Stimulated activated CD4-positive, alpha-beta T cell treated with anti-CD3 and anti-CD28 coated beads, Interleukin-15, amount 100 ng/mL, for 24 hours (primary cell): Measurements from ENCODE around the gene ACSM2B.
"Not testable (repeated sequence)": the region's sequence is repeated elsewhere in the genome, so short reads cannot be mapped to it uniquely, and the experiment has no call there.

Experiments
- DNase-seq: peaks from one replicate; pipeline ENCODE4 v3.0.0-alpha.2; 2020

ACSM2B gene

GRCh38 chr16:20576145-20576544 lies at the start of gene ACSM2B:
ACSM2B (minus strand) TSS chr16:20576367; CDS start chr16:20564845, 11,522 bp downstream.
- not testable (repeated sequence) for DNase-seq

- DNase-seq: no peak
Observed at GRCh38 chr16:20624882-20625807, 49.0 kb upstream of the ACSM2B start.

- DNase-seq: no peak
Observed at GRCh38 chr16:20624205-20624604, 48.0 kb upstream of the ACSM2B start.

GRCh38 chr16:20622498-20622870 lies 46.3 kb upstream of the ACSM2B start:
- DNase-seq: no peak

GRCh38 chr16:20621406-20621805 lies 45.2 kb upstream of the ACSM2B start:
- no peak for DNase-seq

GRCh38 chr16:20620770-20621169 lies 44.6 kb upstream of the ACSM2B start:
- DNase-seq: no peak

- DNase-seq: no peak
Observed at GRCh38 chr16:20620003-20620402, 43.8 kb upstream of the ACSM2B start.

- DNase-seq: no peak
Observed at GRCh38 chr16:20617271-20617670, 41.1 kb upstream of the ACSM2B start.

GRCh38 chr16:20614186-20615141 lies 38.3 kb upstream of the ACSM2B start:
- no peak for DNase-seq

- DNase-seq: no peak
Observed at GRCh38 chr16:20613481-20614185, 37.5 kb upstream of the ACSM2B start.

GRCh38 chr16:20612551-20613480 lies 36.6 kb upstream of the ACSM2B start:
- DNase-seq: no peak

GRCh38 chr16:20611975-20612481 lies 35.9 kb upstream of the ACSM2B start:
- no peak for DNase-seq

- no peak for DNase-seq
Observed at GRCh38 chr16:20611350-20611902, 35.3 kb upstream of the ACSM2B start.

GRCh38 chr16:20610892-20611349 lies 34.8 kb upstream of the ACSM2B start:
- no peak for DNase-seq

GRCh38 chr16:20610211-20610891 lies 34.2 kb upstream of the ACSM2B start:
- DNase-seq: no peak

- not testable (repeated sequence) for DNase-seq
Observed at GRCh38 chr16:20602205-20602604, 26.0 kb upstream of the ACSM2B start.

GRCh38 chr16:20599475-20599874 lies 23.3 kb upstream of the ACSM2B start:
- not testable (repeated sequence) for DNase-seq

- no peak for DNase-seq
Observed at GRCh38 chr16:20598832-20599469, 22.8 kb upstream of the ACSM2B start.

GRCh38 chr16:20595694-20596093 lies 19.5 kb upstream of the ACSM2B start:
- not testable (repeated sequence) for DNase-seq

GRCh38 chr16:20595068-20595467 lies 18.9 kb upstream of the ACSM2B start:
- not testable (repeated sequence) for DNase-seq
